ENCODE results near the gene TEDC2. TPM values are rescaled to one million over a fixed set of nuclear protein-coding genes. Genes with fewer than 3 reads are reported as not detected.
A peak's percentile ranks its signal among the peaks of the same experiment; 100 is the strongest.

The TEDC2 gene
- total and polyA plus RNA-seq, 9 of the 15 experiments (the other 6 are each of a cell fraction or from before 2014, with no cell fraction given) = 0.75 to 57.0 (median 17.6) TPM

DNA sequence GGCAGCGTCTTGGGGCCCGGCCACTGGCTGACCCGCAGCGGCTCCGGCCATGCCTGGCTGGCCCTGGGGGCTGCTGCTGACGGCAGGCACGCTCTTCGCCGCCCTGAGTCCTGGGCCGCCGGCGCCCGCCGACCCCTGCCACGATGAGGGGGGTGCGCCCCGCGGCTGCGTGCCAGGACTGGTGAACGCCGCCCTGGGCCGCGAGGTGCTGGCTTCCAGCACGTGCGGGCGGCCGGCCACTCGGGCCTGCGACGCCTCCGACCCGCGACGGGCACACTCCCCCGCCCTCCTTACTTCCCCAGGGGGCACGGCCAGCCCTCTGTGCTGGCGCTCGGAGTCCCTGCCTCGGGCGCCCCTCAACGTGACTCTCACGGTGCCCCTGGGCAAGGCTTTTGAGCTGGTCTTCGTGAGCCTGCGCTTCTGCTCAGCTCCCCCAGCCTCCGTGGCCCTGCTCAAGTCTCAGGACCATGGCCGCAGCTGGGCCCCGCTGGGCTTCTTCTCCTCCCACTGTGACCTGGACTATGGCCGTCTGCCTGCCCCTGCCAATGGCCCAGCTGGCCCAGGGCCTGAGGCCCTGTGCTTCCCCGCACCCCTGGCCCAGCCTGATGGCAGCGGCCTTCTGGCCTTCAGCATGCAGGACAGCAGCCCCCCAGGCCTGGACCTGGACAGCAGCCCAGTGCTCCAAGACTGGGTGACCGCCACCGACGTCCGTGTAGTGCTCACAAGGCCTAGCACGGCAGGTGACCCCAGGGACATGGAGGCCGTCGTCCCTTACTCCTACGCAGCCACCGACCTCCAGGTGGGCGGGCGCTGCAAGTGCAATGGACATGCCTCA lies 12.0 kb downstream of the TEDC2 start (continued):
- TF ChIP-seq, protein P1, sequence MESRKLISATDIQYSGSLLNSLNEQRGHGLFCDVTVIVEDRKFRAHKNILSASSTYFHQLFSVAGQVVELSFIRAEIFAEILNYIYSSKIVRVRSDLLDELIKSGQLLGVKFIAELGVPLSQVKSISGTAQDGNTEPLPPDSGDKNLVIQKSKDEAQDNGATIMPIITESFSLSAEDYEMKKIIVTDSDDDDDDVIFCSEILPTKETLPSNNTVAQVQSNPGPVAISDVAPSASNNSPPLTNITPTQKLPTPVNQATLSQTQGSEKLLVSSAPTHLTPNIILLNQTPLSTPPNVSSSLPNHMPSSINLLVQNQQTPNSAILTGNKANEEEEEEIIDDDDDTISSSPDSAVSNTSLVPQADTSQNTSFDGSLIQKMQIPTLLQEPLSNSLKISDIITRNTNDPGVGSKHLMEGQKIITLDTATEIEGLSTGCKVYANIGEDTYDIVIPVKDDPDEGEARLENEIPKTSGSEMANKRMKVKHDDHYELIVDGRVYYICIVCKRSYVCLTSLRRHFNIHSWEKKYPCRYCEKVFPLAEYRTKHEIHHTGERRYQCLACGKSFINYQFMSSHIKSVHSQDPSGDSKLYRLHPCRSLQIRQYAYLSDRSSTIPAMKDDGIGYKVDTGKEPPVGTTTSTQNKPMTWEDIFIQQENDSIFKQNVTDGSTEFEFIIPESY (CRISPR knock-in tag; IDR thresholded peaks at IDR 0.05) = peak; percentile 87

DNA sequence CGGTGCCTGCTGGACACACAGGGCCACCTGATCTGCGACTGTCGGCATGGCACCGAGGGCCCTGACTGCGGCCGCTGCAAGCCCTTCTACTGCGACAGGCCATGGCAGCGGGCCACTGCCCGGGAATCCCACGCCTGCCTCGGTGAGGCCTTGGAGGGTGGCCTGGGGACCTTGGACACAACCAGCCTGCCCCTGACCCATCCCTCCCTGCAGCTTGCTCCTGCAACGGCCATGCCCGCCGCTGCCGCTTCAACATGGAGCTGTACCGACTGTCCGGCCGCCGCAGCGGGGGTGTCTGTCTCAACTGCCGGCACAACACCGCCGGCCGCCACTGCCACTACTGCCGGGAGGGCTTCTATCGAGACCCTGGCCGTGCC lies 12.6 kb downstream of the TEDC2 start:
- FAIRE-seq = no peak
- no peaks in the 10 kb centered on the region for H3K27me3 ChIP-seq (ENCODE audit: control insufficient read depth in 2 of 2, insufficient read depth in 2 of 2, low read length in 2 of 2)
- H3K27ac ChIP-seq (ENCODE audit: extremely low read depth, low read depth, low read length) = no peak overlapping the region
- intact Hi-C loops (cut with micrococcal nuclease) = no loop called here
- no peak for ATAC-seq
- H3K79me2 ChIP-seq (ENCODE audit: control insufficient read depth, insufficient read depth, low read length) = peaks cover 33% of the 10 kb centered on the region
- WGBS (ENCODE audit: insufficient coverage, low coverage, missing lambda C conversion rate) = 87% methylated on average over 22 of the region's 27 CpGs
- no peaks in the 10 kb centered on the region for H3K9me1 ChIP-seq (ENCODE audit: control insufficient read depth, insufficient read depth, low read length)
- ChIA-PET POLR2A (interaction anchor here (1.0 kb wide), 1 partner anchor 13 kb away, joined by 3 read pairs; no protein-coding TSS in a partner anchor), CTCF (ENCODE audit: low intra/inter-chr PET ratio) (no interaction called here)
- peak overlapping the region in 1 of 2 experiments; percentile 98; a peak in 1 of 4 replicates for H3K9ac ChIP-seq (ENCODE audit: insufficient read depth in 1 of 2, low read depth in 2 of 2, low read length in 2 of 2)
- H3K4me1 ChIP-seq (replicated peaks in 1 of 2; ENCODE audit: control insufficient read depth in 2 of 2, insufficient read depth in 2 of 2, low read length in 2 of 2) = peaks cover 20 to 93% of the 10 kb centered on the region in 2 experiments
- DNase-seq (ENCODE audit: extremely low read depth in 1 of 4, low spot score in 3 of 4) = no peak
- no peaks in the 10 kb centered on the region for H3K36me3 ChIP-seq (ENCODE audit: control insufficient read depth, insufficient read depth, low read length)
- no peak overlapping the region for H2AFZ ChIP-seq (ENCODE audit: low read depth, low read length)
- in situ Hi-C loops (cut with MboI) = no loop called here
- peaks cover 3% of the 10 kb centered on the region; the same call in 1 of the 2 replicates for H4K20me1 ChIP-seq (replicated peaks; ENCODE audit: control insufficient read depth, insufficient read depth, low read length)
- no peaks in the 10 kb centered on the region for H3K9me3 ChIP-seq (replicated peaks; ENCODE audit: control insufficient read depth, insufficient read depth, low read depth, low read length)
- TF ChIP-seq HNRNPL (IDR thresholded peaks at IDR 0.05; ENCODE audit: low read depth, low read length) (peak; percentile 41; the same call in 1 of the 2 replicates), E2F3 (CRISPR knock-in tag; IDR thresholded peaks at IDR 0.05) (no peak)
- no TSS peak for BruUV-seq (replicated peaks)
- no peak overlapping the region for H3K4me2 ChIP-seq (ENCODE audit: insufficient read depth, low read length)
- H3K4me3 ChIP-seq = no peak overlapping the region

Data from K562 (cell line).